Measurements from ENCODE around the gene WNT7B.

WNT7B gene

DNA sequence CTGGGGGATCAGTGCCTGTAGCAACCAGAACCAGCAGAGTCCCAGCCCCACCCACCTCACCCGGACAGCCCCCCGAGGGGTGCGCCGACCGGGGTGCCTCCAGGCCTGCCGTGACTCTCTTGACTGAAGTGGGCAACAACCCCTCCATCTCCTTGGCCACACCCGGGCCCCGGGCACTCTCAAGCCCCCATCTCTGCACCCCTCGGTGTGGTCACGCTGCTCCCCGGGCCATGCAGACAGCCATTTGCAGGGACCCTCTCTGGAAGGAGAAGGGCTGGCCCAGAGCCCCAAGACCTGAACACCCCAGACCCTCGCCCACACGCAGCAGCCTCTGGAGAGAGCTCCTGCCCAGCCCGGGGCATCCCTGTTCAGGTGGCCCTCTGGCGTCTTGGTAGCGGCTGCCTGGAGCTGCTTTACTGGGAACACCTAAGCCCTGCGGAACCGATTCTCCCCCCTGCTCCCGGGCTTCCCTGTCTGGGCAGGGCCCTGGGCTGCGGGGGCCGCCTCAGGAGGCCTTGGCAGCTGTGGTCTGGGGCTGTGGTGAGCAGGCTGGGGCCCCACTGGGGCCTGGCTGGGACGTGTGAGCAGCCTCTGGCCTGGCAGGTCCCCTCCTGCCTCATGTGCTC is 84.9 kb downstream of the WNT7B start:
- no peak overlapping the region for H3K4me3 ChIP-seq (ENCODE audit: severe bottlenecking)
- H3K9me3 ChIP-seq (ENCODE audit: severe bottlenecking), result no peaks in the 10 kb centered on the region
- peaks cover 22% of the 10 kb centered on the region for H3K4me1 ChIP-seq (ENCODE audit: insufficient read depth, poor library complexity, severe bottlenecking)
- H3K27ac ChIP-seq (ENCODE audit: poor library complexity, severe bottlenecking), result no peak overlapping the region
- TF ChIP-seq, protein P1, sequence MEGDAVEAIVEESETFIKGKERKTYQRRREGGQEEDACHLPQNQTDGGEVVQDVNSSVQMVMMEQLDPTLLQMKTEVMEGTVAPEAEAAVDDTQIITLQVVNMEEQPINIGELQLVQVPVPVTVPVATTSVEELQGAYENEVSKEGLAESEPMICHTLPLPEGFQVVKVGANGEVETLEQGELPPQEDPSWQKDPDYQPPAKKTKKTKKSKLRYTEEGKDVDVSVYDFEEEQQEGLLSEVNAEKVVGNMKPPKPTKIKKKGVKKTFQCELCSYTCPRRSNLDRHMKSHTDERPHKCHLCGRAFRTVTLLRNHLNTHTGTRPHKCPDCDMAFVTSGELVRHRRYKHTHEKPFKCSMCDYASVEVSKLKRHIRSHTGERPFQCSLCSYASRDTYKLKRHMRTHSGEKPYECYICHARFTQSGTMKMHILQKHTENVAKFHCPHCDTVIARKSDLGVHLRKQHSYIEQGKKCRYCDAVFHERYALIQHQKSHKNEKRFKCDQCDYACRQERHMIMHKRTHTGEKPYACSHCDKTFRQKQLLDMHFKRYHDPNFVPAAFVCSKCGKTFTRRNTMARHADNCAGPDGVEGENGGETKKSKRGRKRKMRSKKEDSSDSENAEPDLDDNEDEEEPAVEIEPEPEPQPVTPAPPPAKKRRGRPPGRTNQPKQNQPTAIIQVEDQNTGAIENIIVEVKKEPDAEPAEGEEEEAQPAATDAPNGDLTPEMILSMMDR (IDR thresholded peaks at IDR 0.05; ENCODE audit: poor library complexity, severe bottlenecking), result no peak
- ATAC-seq (ENCODE audit: low read depth), result no peak
- H3K36me3 ChIP-seq (ENCODE audit: low read depth), result no peaks in the 10 kb centered on the region
- DNase-seq (ENCODE audit: low spot score), result peak; percentile 56
- H3K27me3 ChIP-seq (ENCODE audit: insufficient read depth, poor library complexity, severe bottlenecking), result no peaks in the 10 kb centered on the region

DNA sequence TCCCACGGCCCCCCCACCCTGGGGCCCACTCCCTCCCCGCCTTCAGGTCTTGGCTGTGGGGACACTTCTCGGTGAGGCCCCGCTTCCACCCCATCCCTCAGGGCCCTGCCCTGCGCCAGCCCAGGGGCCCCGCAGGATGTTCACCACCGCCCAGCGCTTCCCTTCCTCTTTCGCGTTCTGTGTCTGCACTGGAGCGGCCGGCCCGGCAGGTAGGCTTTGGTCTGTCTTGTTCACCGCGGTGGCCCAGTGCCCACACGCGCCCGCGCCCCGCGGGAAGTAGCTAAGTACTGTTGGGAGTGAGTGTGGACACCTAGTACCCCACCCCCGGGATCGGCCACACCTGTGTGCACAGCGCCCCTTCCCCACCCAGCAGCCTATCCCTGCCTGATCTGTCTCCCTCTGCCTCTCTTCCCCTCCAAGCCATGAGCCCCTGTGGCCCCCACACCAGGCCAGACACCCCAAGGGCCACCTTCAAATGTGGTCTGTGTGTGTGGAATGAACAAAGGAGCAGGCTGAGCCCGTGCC is 85.4 kb downstream of the WNT7B start:
- Histone ChIP-seq H3K27ac (ENCODE audit: poor library complexity, severe bottlenecking) (no peak overlapping the region), H3K4me1 (ENCODE audit: insufficient read depth, poor library complexity, severe bottlenecking) (peaks cover 16% of the 10 kb centered on the region), H3K36me3 (ENCODE audit: low read depth) (no peaks in the 10 kb centered on the region), H3K4me3 (ENCODE audit: severe bottlenecking) (no peak overlapping the region), H3K9me3 (ENCODE audit: severe bottlenecking) (no peaks in the 10 kb centered on the region), H3K27me3 (ENCODE audit: insufficient read depth, poor library complexity, severe bottlenecking) (no peaks in the 10 kb centered on the region)
- TF ChIP-seq, protein P1 (IDR thresholded peaks at IDR 0.05; ENCODE audit: poor library complexity, severe bottlenecking), result no peak
- ATAC-seq (ENCODE audit: low read depth), result no peak
- DNase-seq (ENCODE audit: low spot score), result peak; percentile 38

- Histone ChIP-seq H3K27ac (ENCODE audit: poor library complexity, severe bottlenecking) (no peak overlapping the region), H3K27me3 (ENCODE audit: insufficient read depth, poor library complexity, severe bottlenecking) (no peaks in the 10 kb centered on the region), H3K36me3 (ENCODE audit: low read depth) (no peaks in the 10 kb centered on the region), H3K4me3 (ENCODE audit: severe bottlenecking) (no peak overlapping the region), H3K9me3 (ENCODE audit: severe bottlenecking) (no peaks in the 10 kb centered on the region), H3K4me1 (ENCODE audit: insufficient read depth, poor library complexity, severe bottlenecking) (peaks cover 11% of the 10 kb centered on the region)
- TF ChIP-seq, protein P1 (IDR thresholded peaks at IDR 0.05; ENCODE audit: poor library complexity, severe bottlenecking), result no peak
- peak; percentile 60 for DNase-seq (ENCODE audit: low spot score)
- no peak for ATAC-seq (ENCODE audit: low read depth)
Observed at GRCh38 chr22:45891021-45891421, 85.9 kb downstream of the WNT7B start.

GRCh38 chr22:45890351-45890635 is 86.7 kb downstream of the WNT7B start:
- H3K9me3 ChIP-seq (ENCODE audit: severe bottlenecking), result no peaks in the 10 kb centered on the region
- H3K27me3 ChIP-seq (ENCODE audit: insufficient read depth, poor library complexity, severe bottlenecking), result no peaks in the 10 kb centered on the region
- no peaks in the 10 kb centered on the region for H3K36me3 ChIP-seq (ENCODE audit: low read depth)
- DNase-seq (ENCODE audit: low spot score) (no peak), ATAC-seq (ENCODE audit: low read depth) (no peak)
- TF ChIP-seq, protein P1 (IDR thresholded peaks at IDR 0.05; ENCODE audit: poor library complexity, severe bottlenecking), result no peak
- H3K4me1 ChIP-seq (ENCODE audit: insufficient read depth, poor library complexity, severe bottlenecking), result peaks cover 11% of the 10 kb centered on the region
- H3K4me3 ChIP-seq (ENCODE audit: severe bottlenecking), result no peak overlapping the region
- no peak overlapping the region for H3K27ac ChIP-seq (ENCODE audit: poor library complexity, severe bottlenecking)

GRCh38 chr22:45889539-45890350 is 87.2 kb downstream of the WNT7B start:
- TF ChIP-seq, protein P1 (IDR thresholded peaks at IDR 0.05; ENCODE audit: poor library complexity, severe bottlenecking), result no peak
- Histone ChIP-seq H3K27ac (ENCODE audit: poor library complexity, severe bottlenecking) (no peak overlapping the region), H3K36me3 (ENCODE audit: low read depth) (no peaks in the 10 kb centered on the region), H3K9me3 (ENCODE audit: severe bottlenecking) (no peaks in the 10 kb centered on the region), H3K4me1 (ENCODE audit: insufficient read depth, poor library complexity, severe bottlenecking) (peaks cover 11% of the 10 kb centered on the region), H3K27me3 (ENCODE audit: insufficient read depth, poor library complexity, severe bottlenecking) (no peaks in the 10 kb centered on the region), H3K4me3 (ENCODE audit: severe bottlenecking) (no peak overlapping the region)
- ATAC-seq (ENCODE audit: low read depth) (no peak), DNase-seq (ENCODE audit: low spot score) (peak; percentile 49)
